Measurements from ENCODE around the gene COQ8A.

Gene COQ8A

DNA sequence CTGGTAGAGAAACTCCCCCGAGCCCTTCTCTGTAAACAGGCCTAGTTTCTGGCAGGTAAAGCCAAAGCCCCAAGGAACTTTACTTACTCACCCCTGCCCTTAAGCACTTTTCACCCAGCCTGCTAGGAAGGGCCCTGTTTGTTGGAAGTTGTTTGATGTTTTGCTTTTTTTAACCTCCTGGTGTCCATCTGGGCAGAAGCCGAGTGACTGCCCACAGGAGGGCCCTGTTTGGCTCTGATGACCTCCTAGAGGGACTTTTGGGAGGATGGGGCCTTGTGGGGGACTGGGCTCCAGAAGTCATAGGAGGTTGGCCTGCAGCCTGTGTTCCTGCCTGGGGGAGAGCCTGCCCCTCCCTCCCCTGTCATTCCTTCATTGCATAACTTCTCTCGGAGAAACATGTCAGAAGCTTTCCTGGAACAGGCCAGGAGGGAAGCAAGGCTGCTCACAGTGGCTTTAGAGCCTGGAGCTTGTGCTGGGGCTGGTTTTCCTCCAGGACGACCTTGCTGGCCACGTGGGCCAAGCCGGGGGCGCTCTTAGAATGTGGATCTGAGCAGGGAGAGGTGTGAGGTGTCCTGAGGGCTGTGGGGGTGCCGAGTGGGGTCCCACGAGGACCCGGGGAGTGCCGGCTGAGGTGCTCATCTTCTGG, 33.9 kb downstream of the COQ8A start:
- H3K4me3 ChIP-seq (ENCODE audit: control insufficient read depth, low read depth, low read length): no peak overlapping the region
- peak; percentile 59 for DNase-seq (ENCODE audit: low read depth)
- peak; percentile 5 for TF ChIP-seq CTCF (conservative IDR thresholded peaks at IDR 0.05; ENCODE audit: control insufficient read depth, insufficient read depth, low read depth, low read length)

DNA sequence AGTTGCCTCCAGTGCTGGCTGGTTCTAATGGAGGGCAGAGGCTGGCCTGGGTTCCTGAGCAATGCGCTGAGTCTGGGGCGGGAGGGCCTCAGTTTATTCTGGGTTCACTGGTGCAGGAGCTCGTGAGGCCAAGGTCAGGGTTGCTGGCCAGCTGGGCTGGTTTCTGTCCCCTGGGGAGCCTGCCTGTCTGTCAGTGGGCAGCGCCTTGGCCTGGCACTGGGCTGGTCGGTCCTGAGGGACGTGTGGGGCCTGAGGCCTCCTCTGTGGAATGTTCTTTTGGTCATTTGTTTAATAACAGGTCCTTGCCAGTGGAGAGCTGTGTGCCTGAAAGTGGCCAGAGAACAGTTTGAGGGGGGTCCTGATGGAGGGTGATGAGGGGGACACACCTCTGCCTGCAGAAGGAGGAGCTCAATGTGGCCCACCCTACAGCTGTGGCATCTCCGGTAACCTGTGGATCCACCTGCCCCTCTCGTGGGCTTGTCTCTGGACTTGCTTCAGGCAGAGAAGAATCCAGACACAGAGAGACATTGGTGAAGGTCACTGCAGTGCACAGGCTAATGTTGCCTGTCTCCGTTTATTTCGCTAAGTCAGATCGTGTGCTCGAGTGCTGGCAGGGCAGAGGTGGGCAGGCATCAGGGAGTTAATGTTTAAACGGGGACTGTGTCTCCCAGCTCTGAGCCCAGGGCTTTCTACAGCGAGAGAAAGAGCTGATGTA, 34.6 kb downstream of the COQ8A start:
- TF ChIP-seq CTCF (conservative IDR thresholded peaks at IDR 0.05; ENCODE audit: control insufficient read depth, insufficient read depth, low read depth, low read length): no peak
- no peak overlapping the region for H3K4me3 ChIP-seq (ENCODE audit: control insufficient read depth, low read depth, low read length)
- DNase-seq (ENCODE audit: low read depth): no peak

DNA sequence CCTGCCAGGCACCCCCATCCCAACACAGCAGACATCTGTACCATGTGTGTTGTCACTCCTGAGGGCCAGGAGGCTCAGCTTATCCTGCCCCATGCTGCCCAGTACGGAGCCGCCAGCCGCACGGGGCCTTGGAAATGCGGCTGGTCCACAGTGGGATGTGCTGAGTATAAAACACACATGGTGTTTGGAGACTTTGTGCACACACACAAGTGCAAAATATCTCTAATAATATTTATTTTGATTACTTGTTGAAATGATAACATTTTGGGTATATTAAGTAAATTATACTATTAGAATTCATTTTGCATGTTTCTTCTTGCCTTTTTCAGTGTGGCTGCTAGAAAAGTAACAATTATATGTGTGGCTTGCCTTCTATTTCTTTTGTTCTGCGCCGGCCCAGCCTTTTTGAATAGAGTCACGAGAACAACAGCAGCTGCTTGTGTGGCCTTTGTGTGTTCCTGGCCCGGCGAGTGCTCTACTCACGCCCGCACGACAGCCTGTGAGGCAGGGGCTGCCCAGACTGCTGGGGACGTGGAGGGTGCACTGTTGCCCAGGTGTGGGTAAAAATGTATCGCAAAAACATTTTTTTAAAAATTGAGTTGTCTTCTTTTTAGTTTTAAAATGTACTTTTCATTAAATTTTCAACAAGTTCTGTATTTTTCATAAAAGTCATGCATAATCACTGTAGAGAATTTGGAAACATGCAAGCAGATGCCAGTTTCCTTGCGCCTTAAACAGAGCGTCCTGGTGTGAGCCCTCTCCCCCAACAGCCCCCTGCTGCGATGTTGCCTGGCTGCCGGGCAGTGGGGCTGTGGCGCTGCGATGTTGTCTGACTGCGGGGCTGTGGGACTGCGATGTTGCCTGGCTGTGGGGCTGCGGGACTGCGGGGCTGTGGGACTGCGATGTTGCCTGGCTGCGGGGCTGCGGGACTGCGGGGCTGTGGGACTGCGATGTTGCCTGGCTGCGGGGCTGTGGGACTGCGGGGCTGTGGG, 35.5 kb downstream of the COQ8A start:
- TF ChIP-seq CTCF (conservative IDR thresholded peaks at IDR 0.05; ENCODE audit: control insufficient read depth, insufficient read depth, low read depth, low read length): no peak
- DNase-seq (ENCODE audit: low read depth): no peak
- H3K4me3 ChIP-seq (ENCODE audit: control insufficient read depth, low read depth, low read length): no peak overlapping the region

DNA sequence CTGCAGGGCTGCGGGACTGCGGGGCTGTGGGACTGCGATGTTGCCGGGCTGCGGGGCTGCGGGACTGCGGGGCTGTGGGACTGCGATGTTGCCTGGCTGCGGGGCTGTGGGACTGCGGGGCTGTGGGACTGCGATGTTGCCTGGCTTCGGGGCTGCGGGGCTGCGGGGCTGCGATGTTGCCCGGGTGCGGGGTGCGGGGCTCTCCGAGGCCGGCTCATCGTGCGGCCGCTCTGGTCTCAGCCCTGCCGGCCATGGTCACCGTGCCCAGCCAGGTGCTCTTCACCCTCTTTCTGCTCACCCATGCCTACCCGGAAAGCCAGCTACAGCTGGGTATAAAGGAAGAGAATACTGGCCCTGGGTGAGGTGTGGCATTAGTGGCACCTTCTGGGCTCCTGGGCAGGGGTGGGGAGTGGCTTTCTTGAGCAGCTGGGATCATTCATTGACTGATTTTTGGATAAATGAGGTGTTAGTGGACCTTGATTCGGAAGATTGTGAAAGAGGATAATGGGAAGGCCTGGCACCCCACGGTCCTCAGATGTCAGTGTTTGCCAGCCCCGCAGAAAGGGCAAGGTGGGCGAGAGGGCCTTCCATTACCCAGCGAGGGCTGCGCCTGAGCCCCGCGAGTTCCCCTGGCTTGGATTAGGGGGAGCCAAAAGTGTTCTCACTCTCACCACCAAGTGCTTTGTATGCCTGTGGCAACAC, 36.3 kb downstream of the COQ8A start:
- DNase-seq (ENCODE audit: low read depth): no peak
- H3K4me3 ChIP-seq (ENCODE audit: control insufficient read depth, low read depth, low read length): no peak overlapping the region
- no peak for TF ChIP-seq CTCF (conservative IDR thresholded peaks at IDR 0.05; ENCODE audit: control insufficient read depth, insufficient read depth, low read depth, low read length)

DNA sequence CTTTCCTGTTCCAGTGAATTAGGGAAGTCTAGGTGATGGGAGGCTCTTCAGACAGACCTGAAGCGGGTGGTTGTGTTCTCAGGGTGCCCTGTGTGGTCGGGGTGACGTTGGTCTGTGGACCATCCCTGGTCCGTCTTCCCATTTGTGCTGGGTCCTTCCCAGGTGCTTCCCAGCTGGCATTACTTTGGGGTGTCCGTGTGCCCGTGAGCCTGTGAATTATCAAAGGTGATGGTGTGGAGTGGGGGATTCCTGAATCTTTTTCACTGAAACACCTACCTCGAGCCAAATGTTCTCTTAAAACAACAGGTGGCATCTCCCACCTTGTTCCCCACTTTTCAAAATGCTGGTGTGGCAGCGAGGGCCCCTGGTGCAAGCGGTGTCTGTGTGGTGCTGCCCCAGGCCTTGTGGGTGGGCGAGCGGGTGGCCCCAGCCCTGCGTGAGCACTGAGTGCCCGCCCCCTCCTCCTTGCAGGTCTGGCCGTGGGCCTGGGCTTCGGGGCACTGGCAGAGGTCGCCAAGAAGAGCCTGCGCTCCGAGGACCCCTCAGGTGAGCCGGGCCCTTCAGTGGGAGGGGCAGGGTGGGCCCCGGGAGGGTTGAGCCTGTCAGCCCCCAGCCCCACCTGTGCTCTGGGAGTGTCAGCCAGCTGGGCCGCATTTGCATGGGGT, 37.0 kb downstream of the COQ8A start:
- no peak for TF ChIP-seq CTCF (conservative IDR thresholded peaks at IDR 0.05; ENCODE audit: control insufficient read depth, insufficient read depth, low read depth, low read length)
- H3K4me3 ChIP-seq (ENCODE audit: control insufficient read depth, low read depth, low read length): no peak overlapping the region
- DNase-seq (ENCODE audit: low read depth): no peak
